CD4-positive, alpha-beta T cell treated with Interleukin-10 for 1 hour (primary cell): ENCODE results near the gene TBX3.

Experiments used
- DNase-seq: peaks from one replicate; pipeline ENCODE4 v3.0.0-alpha.2; 2020

TBX3 gene

DNA sequence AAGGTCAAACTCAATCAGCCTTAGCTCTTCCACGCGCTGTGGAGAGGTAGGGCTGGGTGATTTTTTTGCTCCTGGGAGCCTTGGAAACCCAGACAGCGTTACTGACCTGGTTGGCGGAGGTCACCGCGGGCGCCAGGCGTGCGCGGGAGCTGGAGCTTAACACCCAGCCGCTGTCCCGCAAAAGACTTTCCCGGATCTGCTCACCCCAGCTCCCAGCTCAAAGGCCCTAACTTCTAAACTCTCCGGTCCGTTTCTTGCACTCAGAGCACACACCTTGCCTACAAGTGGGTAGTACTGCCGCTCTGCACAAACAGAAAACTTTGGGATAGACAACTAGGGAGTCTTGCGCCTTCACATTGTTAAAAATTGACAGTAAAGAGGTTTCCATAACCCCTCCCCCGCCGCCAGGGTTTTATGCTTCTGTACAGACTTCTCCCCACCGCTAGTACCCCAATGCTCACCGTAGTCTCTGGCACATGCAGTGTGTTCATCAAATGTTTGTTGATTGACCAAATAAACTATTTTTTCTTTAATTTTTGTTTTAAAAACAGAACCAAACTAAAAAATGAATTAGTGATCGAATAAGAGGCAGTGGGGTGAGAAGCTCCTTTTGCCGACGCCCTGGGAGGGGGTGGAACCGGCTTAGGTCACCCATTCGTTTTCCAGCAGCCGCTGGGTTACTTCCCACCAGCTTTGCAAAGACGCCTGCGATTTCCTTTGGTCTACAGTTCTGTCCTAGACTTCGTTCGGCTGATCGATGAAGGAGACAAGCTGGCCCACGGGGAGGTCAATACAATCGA lies 12.7 kb upstream of the TBX3 start:
- no peak for DNase-seq

DNA sequence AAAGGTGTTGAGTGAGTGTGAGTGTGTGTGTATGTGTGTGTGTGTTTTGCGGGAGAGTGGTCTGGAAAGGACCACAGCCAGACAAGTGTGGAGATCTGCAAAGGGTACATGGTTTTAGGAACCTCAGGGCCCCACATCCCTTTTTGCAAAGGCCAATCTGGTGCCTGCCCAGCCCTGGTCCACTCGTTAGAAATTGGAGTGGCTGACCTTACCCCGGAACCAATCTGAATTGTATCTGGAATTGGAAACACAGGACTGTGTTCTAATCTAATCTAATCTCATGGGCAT lies 11.3 kb upstream of the TBX3 start:
- DNase-seq = no peak

GRCh38 chr12:114694436-114695304 lies 10.7 kb upstream of the TBX3 start:
- no peak for DNase-seq

DNA sequence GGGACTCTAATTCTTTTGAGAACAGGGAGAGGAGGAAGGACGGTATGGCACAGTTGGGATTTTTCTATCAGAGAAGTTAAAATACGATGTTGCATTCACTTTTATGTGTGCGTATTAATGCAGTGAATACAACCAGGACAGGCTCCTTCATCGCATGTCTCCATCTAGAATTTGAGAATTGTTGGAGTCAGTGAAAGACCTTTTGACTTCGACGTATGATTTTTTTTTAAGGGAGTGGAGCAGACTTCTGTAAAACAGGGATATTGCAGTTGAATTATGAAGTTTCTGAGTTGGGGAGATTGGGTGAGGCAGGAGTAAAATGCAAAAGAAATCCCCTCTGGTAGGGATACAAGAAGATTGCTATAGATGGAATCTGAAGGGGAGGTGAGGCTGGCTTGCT lies 9.6 kb upstream of the TBX3 start:
- no peak for DNase-seq

DNA sequence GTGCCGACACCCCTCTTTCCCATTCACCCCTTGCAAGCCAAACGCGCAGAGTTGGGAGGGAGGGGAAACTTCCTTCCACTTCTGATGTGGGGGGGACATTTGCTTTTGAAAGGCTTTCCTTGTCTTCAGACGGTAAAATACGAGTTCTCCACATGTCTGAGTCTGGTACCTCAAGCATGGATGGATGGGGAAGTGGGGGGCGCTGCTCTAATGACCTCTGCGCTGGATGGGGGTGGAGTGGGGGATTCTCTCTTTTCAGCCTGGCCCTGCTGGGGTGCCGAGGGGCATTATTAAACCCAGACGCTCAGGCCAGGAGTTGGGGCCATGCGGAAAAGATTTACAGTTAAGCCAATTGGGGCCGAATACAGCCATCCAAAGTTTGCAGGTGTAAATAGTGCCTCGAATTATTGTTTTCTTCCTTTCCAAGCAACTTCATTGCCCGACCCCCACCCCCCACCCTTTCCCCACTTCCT lies 9.1 kb upstream of the TBX3 start:
- no peak for DNase-seq

GRCh38 chr12:114692186-114693058 lies 8.4 kb upstream of the TBX3 start:
- DNase-seq = no peak

- DNase-seq = no peak
Measured at GRCh38 chr12:114691763-114692185, 7.8 kb upstream of the TBX3 start.

DNA sequence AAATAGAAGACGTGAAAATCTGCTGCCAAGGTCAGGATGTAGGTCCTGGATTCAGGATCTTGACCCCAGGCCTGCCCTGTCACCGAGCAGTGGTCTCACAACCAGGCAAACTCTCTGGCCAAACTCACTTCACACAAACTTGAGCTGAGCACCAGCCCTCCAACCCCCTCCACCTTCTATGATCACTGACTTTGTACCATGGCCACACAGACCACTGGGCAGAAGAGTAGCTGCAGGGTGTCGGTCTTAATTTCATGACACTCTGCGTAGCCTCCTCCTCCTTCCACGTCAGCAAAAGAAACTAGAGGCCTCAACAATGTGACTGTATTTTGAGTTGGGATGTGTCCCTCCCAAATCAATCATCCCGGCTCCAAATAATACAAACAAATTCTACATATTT lies 7.2 kb upstream of the TBX3 start:
- DNase-seq = no peak

DNA sequence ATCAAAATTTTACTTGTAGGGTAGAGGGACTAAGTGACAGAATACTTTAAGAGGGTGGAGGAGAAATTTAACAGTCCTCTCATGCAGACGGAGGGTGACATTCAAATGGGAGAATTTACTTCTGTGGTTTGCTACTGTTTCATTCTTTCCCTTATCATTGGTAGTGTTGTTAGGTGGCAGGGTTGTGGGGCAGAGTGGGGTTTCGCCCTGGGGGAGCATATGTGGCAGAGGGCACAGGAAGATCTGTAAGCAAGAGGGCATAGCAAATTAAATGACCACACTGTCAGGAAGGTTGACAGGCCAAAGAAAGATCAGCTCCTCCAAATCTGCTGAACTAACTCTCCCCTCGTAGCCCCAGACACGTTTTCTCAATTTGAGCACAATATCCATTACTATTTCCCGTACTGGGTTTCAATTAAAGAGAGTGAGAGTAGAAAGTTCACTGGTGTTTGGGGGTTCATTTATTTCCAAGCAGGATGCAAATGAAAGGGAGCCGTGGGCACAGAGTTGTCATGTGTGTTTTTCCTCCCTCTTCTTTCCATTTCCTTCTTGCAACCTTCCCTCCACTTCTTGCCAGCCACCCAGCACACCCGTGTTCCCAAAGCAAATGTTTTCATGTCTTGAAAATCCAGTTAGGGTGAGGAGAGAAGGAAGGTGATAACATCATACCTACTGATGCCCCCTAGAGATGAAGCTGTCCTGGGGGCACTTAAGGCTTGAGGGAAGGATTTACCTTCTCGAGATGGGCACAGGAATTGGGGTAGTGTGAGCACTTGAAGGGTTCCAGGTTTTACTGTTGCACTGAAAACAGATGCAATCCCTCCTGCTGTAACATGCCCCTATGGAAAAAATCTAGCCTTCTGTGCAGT lies 6.5 kb upstream of the TBX3 start:
- no peak for DNase-seq

GRCh38 chr12:114689075-114689994 lies 5.4 kb upstream of the TBX3 start:
- DNase-seq = no peak

GRCh38 chr12:114688256-114688845 lies 4.4 kb upstream of the TBX3 start:
- DNase-seq = no peak

GRCh38 chr12:114687802-114688201 lies 3.8 kb upstream of the TBX3 start:
- DNase-seq = no peak

DNA sequence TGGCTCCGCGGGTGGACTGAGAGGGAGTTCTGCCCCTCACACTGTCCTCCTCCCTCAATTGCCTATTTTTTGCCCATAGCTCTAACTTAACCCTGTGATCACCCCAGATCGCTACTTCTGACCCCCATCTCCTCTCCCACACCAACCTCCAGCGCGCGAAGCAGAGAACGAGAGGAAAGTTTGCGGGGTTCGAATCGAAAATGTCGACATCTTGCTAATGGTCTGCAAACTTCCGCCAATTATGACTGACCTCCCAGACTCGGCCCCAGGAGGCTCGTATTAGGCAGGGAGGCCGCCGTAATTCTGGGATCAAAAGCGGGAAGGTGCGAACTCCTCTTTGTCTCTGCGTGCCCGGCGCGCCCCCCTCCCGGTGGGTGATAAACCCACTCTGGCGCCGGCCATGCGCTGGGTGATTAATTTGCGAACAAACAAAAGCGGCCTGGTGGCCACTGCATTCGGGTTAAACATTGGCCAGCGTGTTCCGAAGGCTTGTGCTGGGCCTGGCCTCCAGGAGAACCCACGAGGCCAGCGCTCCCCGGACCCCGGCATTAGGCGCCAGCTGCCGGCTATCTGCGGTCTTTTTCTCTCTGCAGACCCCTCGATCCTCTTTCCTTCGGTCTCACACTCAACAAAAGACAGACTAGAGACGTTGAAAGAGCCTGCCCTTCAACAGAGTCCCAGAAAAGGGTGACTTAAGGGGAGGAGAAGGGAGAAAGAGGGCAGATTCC lies 3.0 kb upstream of the TBX3 start:
- DNase-seq = no peak

GRCh38 chr12:114686426-114686772 lies 2.4 kb upstream of the TBX3 start:
- no peak for DNase-seq

DNA sequence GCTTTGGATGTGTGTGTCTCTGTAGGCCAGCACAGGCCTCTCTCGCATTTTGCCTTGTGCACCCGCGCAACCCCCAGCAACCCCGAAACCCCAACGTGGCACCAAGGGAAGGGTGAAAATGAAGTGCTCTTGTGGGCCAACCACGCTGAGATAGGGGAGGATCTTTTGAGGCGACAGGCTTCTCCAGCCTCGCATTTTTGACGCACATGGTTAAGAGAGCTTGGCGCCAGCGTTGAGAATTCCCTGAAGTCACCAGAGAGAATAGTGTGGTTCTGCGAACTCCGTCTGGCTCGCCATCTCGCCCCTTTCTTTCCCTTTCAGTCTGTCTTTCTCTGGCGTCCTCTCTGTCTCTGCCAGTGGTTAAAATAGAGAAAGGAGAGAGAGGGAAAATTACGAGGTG lies 1.9 kb upstream of the TBX3 start:
- no peak for DNase-seq

DNA sequence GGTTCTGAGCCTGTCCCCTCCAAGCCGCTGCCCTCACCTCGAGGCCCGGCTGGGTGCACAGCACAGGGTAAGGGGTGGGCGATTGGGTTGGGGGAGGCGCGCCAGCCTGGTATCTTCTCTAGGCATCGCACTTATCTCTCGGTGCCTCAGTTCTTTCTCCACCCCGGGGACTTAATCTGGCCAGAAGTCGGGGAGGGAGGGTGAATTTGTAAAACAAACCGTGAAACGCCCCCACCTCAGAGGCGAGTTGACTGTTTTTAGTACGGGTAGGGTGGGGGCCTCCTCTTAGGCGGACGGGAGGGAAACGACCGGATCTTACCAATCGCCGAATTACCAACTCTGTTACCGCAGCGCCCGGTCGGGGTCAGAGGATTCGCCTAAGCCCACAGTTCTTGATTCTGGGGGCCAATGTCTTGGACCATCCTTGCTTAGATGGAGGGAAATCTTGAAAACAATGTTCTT lies 1.4 kb upstream of the TBX3 start:
- DNase-seq = no peak

DNA sequence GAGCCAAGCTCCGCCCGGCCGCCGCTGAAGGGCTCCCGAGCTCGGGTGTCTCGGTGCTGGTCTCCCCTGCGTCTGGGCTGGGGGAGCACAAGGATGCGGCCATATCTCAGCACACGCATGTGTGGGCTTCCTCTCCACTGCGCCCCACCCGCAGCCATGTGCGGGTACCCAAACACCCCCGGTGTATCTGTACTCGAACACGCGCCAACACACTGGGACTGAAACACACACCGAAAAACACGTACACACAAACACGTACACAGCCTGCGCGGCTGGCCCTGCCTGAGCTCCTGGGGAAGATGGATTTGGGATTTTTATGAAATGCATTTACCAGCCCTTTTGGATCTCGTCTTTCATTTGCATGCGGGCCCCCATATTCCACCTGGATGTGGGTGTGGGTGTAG lies 897 bp upstream of the TBX3 start:
- no peak for DNase-seq

- peak; percentile 0 for DNase-seq
Measured at GRCh38 chr12:114683709-114684097, 272 bp downstream of the TBX3 start.

GRCh38 chr12:114682785-114683708 lies 928 bp downstream of the TBX3 start:
- no peak for DNase-seq
